Fibroblast of skin of scalp (primary cell): ENCODE data around the gene LAMA2.

Source experiments
- DNase-seq: peaks from one replicate; pipeline ENCODE4 v3.0.0-alpha.2; 2013

LAMA2 gene

DNA sequence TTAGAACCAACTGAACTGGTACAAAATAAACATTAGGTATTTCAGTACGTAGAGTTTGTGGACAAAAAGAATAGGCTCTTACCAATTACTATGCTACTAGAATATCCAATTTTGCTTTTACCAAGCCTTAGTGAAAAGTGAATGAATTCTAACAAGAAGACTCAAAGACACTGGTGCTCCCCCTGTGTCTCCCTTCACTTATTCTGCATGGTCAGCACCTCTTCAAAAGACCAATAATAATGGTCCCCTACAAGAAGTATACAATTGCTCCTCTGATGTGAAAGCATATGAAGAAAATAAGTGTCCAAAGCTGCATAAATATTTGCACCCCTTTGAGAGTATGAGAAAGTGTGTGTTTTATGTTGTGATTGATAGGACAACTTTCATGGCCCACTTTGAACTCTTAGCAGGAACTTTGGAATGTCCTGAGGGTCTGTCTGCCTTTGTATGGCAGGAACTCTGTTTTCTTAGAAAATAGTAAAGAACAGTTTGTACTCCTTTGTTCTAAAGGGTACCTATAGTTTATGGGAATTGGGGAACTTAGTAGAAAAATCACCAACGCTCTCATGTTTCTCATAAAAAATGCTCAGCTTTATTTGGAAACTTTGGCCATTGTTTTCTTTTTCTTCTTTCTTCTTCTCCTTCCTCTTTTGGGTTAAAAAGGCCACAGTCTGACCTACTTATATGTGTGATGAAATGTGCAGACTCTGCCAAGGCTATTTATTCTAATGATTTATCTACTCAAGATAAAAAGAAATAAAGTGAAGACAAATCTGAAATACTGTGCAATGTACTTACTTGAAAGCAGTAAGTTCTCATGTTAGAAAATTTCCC, 352.4 kb downstream of the LAMA2 start:
- DNase-seq: no peak

DNA sequence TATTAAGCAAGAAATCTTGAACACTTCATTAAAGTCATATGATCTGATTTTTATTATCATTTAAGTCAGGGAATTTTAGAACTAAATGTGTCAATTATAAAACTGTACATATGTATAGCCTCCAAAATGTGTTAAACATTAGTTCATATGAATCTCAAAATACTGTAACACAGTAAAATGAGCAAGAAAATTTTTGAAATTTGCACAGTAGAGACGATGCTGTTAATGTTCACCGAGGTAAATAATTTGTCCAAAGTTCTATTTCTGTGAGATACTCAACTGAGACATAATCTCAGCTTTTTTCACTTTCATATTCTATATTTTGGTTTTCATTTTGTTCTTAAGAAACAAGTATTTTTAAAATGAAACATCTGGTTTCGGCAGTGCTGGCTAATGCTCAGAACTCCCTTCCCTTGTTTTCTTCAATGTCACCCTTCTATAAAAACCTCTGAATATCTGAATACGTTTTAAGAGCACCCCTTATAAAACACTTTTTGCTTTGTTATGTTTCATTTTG, 353.1 kb downstream of the LAMA2 start:
- no peak for DNase-seq

- DNase-seq: no peak
These were observed 356.1 kb downstream of the LAMA2 start for GRCh38 chr6:129238991-129239390.

DNA sequence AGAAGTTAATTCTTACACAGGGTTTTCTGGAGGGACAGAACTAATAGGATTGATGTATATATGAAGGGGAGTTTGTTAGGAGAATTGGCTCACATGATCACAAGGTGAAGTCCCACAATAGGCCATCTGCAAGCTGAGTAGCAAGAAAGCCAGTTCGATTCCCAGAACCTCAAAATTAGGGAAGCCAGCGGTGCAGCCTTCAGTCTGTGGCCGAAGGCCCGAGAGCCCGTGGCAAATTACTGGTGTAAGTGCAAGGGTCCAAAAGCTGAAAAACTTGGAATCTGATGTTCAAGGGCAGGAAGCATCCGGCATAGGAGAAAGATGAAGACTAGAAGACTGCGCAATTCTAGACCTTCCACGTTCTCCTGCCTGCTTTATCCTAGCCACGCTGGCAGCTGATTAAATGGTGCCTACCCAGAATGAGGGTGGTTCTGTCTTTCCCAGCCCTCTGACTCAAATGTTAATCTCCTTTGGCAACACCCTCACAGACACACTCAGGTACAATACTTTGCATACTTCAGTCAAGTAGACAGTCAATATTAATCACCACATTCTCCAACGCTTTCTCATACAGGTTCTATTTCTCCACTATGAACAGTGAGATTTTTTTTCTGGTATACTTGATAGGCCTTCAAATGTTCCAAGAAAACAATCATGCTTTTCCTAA, 357.0 kb downstream of the LAMA2 start:
- DNase-seq: no peak

GRCh38 chr6:129240492-129240853, 357.5 kb downstream of the LAMA2 start:
- DNase-seq: no peak

DNA sequence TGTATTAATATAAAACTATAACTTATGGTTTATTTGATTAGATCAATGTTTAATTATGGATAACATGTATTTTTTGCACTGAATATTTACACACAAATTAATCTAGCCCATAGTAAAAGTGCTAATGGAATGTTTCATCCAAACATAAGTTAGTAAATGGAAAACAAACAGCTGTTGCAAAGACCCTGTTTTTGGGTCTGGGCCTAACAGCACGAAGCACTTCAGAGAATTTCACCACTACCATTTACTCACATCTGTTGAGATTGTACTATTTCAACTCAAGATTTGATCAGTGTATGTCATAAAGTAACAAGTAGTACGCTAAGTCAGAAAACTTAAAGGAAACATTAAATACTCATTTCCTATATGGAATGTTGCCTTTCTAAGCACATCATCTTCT, 359.6 kb downstream of the LAMA2 start:
- no peak for DNase-seq

DNA sequence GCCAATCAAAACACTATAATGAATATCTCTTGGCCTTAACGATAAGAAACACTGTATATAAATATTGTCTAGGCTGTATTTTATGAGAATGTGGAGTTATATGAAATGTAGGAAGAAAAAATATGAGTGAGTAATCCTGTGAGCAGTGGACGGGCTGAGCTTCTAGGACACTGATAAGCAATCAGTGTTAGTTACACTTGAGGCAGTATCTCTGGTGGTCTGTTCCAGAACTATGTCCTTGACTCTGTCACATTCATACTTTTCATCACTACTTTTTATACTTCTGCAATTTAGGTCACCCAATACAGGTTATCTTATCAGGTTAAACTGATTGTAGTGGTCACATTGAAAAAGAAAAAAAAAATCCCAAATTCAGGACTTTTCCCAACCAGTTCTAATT, 360.4 kb downstream of the LAMA2 start:
- DNase-seq: no peak

GRCh38 chr6:129248946-129249345, 366.0 kb downstream of the LAMA2 start:
- DNase-seq: no peak

- DNase-seq: peak; percentile 73
These were observed 368.9 kb downstream of the LAMA2 start for GRCh38 chr6:129251669-129252376.

- DNase-seq: no peak
These were observed 369.6 kb downstream of the LAMA2 start for GRCh38 chr6:129252377-129253071.

GRCh38 chr6:129253242-129253641, 370.3 kb downstream of the LAMA2 start:
- DNase-seq: no peak

DNA sequence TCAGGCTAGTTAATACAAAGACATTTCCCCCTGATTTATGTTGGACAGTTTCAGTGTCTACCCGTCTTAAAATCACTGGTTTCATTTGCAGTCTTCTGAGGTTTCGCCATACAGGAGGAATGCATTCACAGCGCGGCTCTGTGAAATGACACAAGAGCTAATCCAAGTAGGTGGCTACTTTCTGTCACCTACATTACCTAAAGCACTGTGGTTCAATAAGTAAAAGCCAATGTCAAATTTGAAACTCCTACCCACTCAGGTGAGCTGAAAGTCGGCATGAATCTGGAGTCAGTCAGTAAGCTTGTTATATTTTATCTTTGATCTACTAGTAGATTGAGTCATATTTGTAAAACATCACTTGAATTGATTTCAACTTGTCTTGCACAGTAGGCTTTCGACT, 370.8 kb downstream of the LAMA2 start:
- no peak for DNase-seq

DNA sequence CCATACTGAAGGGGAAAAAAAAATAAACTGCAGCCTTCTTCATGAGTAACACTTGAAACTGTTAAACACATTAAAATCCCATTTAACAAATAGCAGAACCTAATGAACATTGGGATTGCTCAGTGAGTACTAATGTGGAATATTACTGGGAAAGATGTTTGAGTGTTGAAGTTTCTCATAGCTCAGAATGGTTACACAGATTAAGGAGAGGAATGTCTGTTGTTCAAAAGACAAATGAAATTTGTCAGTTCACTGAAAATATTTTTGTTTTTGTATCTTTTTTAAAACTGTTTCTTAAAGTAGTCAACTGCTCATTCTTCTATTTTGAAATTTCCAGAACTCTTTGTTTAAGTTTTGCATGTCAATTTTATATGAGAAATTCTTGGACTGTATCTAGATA, 374.3 kb downstream of the LAMA2 start:
- no peak for DNase-seq

DNA sequence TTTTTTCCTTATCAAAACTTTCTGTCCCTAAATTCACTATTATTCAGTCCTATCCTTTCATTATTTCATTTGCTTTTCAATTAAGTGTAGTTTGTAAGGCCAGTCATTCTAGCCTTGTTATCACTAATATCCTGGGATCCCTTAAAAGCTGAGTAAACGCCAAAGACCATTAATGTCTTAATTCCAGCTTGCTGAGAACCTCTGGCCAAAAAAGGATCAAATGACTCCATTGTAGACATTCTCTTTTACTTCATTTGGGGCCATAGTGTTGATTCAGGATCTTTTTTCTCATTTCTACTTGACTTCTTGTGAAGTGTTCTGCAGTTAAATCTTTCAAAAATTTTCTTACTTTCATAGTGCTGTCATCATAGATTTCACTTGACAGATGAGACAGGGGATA, 379.7 kb downstream of the LAMA2 start:
- DNase-seq: no peak

DNA sequence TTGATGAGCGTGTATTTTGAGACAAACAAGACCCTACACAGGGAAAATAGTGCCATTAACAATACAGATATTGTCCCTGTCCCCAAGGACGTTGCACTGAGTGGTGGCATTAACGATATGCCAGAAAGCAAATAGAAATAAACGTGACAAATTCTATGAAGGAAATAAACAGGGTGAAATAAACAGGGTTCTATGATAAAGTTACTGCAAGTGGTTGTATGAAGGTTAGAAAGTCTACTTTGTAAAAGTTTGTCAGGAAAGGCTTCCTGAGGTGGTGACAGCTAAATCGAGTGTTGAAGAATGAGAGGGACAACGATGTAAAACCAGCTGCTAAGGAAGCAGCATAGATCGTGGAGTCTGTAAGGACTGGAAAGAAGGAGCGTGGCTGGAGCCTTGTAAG, 380.2 kb downstream of the LAMA2 start:
- no peak for DNase-seq

GRCh38 chr6:129264480-129265045, 381.6 kb downstream of the LAMA2 start:
- peak; percentile 44 for DNase-seq

DNA sequence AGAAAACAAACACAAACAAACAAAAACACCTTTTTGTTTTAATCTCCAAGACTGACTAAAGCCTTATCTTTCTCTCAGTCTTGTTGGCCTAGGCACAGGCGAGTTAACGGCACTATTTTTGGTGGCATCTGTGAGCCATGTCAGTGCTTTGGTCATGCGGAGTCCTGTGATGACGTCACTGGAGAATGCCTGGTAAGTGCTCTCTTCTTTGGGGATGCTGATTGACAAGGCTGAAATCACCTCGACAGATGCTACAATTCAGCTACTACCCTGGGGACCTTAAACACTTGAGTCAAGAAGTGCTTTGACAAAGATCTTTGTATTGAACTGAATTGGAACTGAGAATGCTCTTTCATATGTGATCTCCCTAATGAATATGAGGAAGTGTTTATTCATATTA, 384.1 kb downstream of the LAMA2 start:
- DNase-seq: no peak

GRCh38 chr6:129269076-129269475, 386.1 kb downstream of the LAMA2 start:
- DNase-seq: no peak

DNA sequence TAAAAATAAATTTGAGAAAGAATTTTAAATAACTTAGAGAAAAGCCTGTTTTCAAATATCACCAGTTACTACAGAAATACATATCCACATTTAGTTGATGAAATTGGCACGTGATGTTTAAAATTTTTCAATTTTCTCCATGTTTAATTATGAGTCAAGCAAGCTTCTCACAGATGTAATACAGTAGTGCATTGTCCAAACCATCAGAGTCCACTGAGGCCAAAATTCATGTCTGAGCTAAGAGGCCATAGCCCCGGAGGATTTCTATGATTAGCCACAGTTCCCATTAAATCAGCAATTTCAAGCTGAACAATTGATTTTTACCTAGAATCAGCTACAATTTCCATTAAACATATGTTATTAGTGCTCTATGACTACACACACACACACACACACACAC, 387.0 kb downstream of the LAMA2 start:
- DNase-seq: no peak

DNA sequence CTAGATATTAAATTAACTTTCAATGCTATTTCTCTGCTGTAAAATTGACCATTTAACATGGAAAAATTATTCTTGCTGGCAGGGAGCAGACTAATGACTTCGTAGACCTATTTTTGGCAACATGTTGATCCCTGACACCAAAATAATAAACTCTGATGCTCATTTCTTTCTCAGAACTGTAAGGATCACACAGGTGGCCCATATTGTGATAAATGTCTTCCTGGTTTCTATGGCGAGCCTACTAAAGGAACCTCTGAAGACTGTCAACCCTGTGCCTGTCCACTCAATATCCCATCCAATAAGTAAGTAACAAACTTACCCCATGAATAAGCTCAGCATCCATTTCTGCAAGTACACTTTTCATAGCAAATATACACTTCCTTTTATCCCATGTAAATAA, 387.5 kb downstream of the LAMA2 start:
- DNase-seq: no peak

DNA sequence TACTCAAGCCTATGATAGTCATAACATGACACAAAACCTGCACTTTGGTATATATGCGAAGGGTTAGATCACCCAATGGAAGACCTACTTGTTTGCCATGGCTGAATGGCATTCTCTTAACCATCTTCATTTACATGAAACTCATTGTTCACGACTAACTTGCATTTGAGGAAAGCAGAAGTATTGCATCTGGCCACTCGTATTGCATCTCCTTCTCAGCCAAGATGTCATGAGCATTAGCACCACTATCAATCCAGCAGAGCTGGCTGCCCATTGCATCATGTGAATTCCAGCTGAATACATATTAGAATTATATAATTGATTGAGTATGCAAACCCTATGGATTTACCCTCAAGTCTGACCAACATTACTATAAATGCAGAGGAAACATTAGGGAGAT, 390.2 kb downstream of the LAMA2 start:
- DNase-seq: no peak

DNA sequence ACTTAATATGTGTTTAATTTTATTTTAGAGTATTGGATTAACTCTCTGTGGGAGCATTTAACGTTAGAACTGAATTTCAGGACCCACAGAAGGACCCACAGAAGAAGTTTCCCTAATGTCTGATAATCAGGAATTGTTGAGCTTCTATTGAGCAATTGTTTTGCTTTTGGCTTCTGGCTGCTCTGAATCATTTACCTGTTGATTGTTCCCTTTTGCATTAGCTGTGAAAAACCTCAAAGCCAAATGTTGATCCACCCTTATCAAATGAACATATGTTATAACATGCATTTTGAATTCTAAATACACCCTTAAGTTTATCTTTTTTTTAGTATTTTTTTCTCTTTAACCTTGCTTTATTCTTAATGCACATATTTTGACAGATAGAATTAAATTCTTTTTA, 393.5 kb downstream of the LAMA2 start:
- no peak for DNase-seq

- no peak for DNase-seq
These were observed 394.0 kb downstream of the LAMA2 start for GRCh38 chr6:129276986-129277385.
